Stimulated activated CD8-positive, alpha-beta memory T cell treated with anti-CD3 and anti-CD28 coated beads, Interleukin-15, amount 100 ng/mL, for 48 hours (primary cell): ENCODE data around the gene SLC16A12.
"Not testable (repeated sequence)": the region's sequence is repeated elsewhere in the genome, so short reads cannot be mapped to it uniquely, and the experiment has no call there.

ENCODE experiments used
- DNase-seq, 2 donors: peaks; one replicate each; pipeline ENCODE4 v3.0.0-alpha.2; 2020; ENCODE audit warnings: low read depth in 2 of 2

SLC16A12 gene

DNA sequence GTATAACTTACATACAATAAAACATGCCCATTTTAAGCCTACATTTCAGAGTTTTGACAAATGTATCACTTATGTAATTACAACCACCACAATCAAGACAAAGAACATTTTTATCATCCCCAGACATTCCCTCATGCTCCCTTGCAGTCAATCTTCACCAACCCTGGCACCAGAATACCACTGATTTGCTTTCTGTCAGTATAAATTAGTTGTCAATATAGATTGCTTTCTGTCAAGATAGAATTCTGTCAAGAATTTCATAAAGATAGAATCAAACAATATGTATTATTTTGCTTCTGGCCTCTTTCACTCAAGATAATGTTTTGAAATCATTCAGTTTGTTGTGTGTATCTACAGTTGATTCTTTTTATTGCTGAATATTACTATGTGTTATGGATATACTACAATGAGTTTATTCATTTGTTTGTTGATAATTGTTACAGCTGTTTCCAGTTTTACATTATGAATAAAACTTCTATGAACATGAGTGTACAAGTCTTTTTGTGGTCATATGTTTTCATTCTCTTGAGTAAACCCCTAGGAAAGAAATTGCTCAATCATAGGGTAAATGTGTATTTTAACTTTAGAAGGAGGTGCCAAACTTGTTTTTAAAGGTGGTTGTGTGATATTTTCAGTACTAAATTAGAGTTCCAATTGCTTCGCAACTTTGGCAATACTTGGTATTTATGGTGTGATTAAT lies 64.1 kb downstream of the SLC16A12 start:
- no peak for DNase-seq

GRCh38 chr10:89470628-89471027 lies 64.8 kb downstream of the SLC16A12 start:
- no peak for DNase-seq

DNA sequence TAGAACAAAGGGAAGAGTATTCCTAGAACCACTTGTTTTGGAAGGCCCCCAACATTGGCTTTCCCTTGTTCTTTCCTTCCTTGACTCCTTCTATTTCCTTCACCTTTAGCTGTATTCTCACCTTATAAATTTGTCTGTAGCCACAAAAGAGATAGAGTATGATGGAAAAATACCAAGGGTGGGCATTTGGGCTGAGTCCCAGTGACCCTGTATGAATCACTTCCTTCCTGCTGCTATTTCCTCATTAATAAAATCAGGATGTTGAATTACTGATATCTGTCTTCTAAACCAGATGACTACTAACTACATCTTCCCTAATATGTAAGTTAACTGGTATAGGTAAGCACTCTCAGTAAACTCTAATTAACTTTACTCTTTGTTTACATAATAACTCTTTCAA lies 65.9 kb downstream of the SLC16A12 start:
- DNase-seq: no peak

- DNase-seq: no peak
Measured at GRCh38 chr10:89468191-89468965, 67.0 kb downstream of the SLC16A12 start.

DNA sequence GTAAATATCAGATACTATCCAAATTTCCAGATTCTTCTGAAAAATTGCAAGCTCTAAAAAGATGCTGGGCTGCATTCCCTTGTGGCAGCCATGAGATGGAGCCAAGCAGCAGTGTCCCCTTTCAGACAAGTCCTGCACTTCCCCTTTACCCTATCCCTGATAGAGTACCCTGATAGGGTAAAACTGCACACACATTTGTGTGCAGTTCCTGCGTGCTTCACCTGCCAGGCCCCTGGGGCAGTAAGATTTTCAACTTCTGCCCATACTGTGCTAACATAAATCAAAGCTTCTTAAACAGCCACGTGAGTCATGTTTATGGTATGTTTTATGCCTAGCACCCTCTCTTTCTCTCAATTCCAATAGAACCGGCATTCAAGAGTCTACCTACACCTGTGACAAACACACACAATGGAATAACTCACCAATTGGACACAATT lies 68.8 kb downstream of the SLC16A12 start:
- no peak for DNase-seq

- no peak for DNase-seq
Measured at GRCh38 chr10:89465196-89465595, 70.2 kb downstream of the SLC16A12 start.

- no peak for DNase-seq
Measured at GRCh38 chr10:89463846-89464537, 71.4 kb downstream of the SLC16A12 start.

- DNase-seq: no peak
Measured at GRCh38 chr10:89458784-89459183, 76.6 kb downstream of the SLC16A12 start.

- no peak for DNase-seq
Measured at GRCh38 chr10:89458291-89458690, 77.1 kb downstream of the SLC16A12 start.

GRCh38 chr10:89454561-89455347 lies 80.6 kb downstream of the SLC16A12 start:
- no peak for DNase-seq

- DNase-seq: no peak
Measured at GRCh38 chr10:89452193-89452592, 83.2 kb downstream of the SLC16A12 start.

DNA sequence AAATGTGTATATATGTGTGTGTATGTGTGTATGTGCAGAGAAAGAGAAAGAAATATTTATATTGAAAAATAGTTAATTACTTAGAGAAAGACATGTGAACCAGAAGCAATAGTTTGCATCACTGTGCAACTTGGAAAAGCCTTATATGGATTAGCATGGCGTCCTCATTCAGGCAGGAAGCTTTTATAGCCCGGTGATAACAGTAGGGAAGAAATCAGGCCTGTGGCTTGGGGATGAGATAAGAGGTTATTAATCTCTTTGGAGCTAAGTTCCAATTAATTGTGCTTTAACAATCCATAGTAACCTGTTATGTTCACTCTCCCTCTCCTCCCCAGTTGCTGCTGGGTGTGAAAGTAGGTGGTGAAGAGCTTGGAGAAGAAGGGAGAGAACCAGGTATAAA lies 84.5 kb downstream of the SLC16A12 start:
- no peak for DNase-seq

GRCh38 chr10:89444819-89445218 lies 90.6 kb downstream of the SLC16A12 start:
- not testable (repeated sequence) for DNase-seq

DNA sequence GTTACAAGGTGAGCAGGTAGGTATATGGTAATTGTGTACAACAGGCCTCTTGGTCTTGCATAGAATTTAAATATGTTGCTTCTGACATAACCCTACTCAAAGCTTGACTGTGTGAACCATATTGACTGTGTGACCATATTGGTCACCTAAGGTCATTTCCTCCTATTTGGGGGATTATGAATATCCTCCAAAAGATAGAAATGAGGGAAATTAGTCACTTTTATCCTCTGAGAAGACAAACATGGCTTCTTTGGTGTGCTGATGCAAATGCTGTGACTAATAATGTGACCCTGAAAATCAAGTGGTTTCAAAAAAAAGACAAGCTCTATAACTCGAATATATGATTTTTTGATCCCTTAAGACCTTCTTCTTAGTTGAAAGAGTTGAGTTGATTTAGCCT lies 93.1 kb downstream of the SLC16A12 start:
- no peak for DNase-seq

DNA sequence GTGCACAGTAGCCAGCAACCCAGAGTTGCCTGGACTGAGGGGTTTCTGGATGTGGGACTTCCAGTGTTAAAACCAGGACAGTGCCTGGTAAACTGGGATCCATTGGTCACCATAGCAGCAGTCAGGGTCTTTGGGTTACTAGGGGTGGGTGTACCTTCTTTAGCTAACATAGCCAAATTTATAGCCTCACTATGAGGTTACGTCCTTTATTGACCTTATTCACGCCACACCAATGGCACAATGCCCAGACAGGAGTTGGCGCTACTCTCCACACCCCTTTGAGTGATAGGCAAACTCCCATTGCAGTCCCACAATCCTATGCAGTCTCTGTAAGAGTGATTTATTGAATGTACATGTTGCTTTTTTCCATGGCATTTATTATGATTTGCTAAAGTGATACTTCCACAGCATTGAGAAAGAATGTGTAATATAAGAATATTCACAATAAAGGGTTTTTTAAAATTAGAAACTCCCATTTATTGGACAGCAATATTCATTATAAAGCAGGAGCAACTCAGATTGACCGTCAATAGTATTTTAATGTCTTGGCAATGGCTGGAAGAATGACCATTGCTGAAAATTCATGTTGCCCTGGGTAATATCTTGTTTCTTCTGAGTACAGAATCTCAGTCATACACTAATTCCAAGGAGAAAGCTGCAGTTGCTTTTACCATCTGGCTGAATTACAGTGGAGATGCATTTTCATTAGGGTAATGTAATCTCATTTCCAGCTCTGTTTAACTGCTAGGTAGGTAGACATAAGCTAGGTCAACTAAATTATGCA lies 95.0 kb downstream of the SLC16A12 start:
- DNase-seq: no peak

GRCh38 chr10:89438525-89438924 lies 96.9 kb downstream of the SLC16A12 start:
- DNase-seq: no peak

- no peak for DNase-seq
Measured at GRCh38 chr10:89431977-89432376, 103.4 kb downstream of the SLC16A12 start.

- no peak for DNase-seq
Measured at GRCh38 chr10:89428877-89429276, 106.5 kb downstream of the SLC16A12 start.

DNA sequence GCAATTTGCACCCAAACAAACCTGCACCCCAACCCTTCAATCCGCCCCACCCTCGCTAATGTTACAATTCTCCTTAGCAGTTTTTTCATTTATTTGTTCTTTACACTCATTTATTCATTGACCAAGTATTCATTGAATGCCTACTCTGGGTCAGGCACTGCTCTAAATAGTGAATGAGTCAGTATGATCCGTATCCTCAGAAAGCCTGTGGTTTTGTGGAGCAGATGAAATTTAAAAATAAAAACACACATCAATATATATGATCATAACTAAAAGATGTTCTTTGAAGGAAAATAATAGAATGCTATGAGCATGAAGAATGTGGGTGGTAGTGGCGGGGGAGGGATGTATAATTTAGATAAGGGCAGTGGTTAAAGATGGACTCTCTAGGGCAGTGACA lies 107.8 kb downstream of the SLC16A12 start:
- no peak for DNase-seq

DNA sequence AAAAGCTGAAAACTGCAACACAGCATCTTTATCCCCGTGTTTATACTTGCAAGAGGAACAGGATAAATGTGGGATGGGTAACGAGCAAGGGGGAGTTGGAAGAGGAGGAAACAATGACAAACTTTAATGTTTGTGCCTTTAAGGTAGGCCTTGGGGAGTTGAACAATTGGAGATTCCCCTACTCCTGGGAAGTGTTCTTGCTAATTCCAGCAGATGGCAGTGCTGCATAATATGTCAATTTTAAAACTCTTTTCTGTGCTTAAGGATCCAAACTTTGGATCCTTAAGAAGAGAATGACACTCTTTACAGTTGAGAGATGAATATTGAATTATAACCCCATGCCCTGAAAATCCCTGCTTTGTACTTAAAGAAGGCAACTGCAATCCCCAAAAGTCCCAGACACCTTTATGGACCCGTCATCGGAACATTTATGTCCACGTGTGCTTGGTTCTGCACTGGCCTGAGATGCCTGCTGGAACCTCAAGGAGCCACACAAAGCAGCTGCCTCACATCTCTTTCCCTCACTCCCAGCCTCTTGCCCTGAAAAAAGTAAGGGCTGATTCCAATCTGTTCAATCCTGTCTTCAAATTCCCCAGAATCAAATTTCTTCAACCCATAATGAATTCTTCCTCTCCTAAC lies 109.0 kb downstream of the SLC16A12 start:
- DNase-seq: no peak

DNA sequence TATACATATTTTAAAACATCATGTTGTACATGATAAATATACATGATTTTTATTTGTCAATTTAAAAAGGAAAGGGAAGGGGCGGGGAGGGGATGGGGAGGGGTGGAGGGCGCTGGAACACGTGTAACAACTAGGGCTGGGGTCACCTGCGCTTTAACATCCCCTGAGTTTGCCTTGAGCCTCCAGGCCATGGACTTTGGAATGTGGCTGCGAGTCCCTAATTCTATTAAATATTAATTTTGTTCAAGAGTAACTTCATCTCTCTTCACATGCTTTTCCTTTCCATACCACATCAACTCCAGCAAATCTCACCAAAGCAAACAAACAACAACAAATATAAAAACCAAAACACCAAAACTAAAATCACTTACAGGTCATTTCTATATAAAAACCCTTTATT lies 110.4 kb downstream of the SLC16A12 start:
- DNase-seq: no peak
